NCI-H146 treated with DMSO at 0.1 percent for 48 hours (cell line): ENCODE results near the gene REN.

Source experiments
- DNase-seq: peaks from one replicate; lab custom pipeline; 2025; ENCODE audit not compliant: unreplicated experiment; lab: John Stamatoyannopoulos, UW

REN gene

DNA sequence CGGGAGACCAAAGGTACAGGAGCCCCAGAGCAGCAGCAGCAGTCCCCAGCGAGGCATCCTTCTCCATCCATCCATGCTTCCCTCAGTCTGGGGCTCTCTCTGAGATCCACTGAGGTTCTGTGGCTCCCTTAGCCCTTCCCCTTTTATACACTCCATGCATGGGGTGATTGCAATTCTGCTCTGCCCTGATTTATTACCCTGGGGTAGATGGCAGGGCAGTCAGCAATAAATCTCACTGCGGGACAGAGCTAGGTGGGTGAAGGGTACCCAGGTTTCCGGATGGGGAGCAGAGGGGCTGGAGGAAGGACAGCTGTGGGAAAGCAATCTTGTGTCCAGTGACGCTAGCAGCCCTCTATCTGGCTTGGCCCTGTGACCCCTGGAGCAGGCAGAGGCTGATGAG is at the start of gene REN:
Gene REN, minus strand, starts transcription at position 119 of the 400 bp plus-strand sequence. Its CDS starts 44 bp downstream, at position 75.
- no peak for DNase-seq

DNA sequence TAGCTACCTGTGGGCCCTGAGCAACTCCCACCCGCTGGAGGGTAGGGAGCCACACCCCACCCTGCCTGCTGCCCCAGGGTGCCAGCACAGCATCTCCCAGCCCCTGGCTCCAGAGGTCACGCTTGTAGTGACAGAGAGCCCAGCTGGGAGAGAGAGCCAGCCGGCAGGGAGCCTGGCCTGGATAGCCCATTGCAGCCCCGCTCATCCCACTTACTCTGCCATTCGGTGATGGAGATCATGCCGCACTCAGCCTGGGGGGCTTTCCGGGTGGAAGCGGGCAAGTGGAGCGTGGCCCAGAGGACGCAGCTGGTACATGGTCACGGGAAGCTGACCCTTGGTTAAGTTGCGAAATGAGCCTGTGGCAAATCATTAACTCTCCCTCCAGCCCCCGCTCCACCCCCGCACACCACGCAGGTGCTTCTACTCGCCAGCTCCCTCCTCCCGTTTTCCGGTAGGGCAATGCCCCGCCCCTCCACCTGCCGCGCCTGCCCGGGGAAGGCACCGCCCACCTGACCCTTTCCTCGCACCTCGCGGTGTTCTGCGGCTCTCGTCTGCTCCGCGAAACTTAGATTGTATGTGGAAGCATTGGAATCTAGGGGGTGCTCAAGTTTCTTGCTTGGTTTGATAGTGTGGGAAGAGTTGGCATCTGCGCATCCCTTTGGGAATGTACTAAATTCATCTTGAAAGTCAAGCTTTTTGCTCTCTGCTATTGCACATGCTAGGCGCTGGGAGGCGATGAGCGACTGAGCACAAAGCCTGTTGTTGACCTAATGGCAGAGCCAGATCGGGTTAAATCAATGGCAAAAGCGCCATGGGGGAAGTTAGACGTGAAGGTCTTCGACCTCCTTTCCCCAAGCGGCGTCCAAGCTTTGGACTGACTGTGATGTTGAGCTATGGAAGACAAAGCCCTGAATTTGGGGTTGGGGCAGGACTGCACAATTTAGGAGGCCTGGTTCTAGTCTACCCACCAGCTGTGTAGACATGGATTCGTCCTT is 47.8 kb upstream of the REN start, which contains the start of gene GOLT1A:
Gene GOLT1A, minus strand, starts transcription at position 321 of the 995 bp plus-strand sequence. Its CDS starts 82 bp downstream, at position 239.
- DNase-seq, result peak; percentile 42

DNA sequence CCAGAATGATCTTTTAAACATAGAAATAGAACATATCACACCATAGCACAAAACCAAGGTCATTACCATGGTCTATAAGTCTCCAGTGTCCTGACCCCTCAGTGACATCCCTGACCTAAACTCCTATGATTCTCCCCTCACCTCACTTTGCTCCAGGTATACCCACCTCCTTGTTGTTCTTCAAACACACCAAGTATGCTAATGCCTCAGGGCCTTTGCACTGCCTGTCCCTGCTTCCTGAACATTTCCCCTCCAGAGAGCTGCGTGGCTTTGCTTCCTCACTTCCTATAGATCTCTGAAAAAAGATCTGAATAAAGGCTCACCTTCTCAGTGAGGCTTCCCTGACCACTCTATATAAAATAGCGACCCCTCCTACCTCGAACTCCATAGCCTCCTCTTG is 46.6 kb upstream of the REN start:
- no peak for DNase-seq

- DNase-seq, result no peak
Observed at GRCh38 chr1:204211046-204211445, 44.9 kb upstream of the REN start.

GRCh38 chr1:204207136-204207616 is 41.0 kb upstream of the REN start:
- DNase-seq, result peak; percentile 15

DNA sequence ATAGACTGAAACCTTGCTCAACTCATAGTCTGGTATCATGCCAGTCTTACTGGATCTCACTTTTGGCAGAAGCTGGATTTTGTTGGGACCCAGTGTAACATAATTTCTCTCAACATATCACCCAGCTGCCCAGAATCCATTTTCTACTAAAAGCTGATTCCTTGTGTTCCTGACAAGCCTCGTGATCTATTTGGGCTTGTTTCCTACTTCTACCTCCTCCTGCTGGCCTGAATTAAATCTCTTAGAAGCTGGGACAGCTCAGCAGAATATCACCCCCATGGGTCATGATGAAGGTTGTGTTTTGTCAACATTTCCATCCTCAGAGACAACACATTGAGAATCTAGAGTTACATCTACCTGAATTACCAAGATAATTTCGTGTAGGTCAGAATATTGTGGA is 40.0 kb upstream of the REN start:
- no peak for DNase-seq

GRCh38 chr1:204205486-204205885 is 39.3 kb upstream of the REN start:
- no peak for DNase-seq

GRCh38 chr1:204204944-204205343 is 38.8 kb upstream of the REN start:
- no peak for DNase-seq

GRCh38 chr1:204203206-204203767 is 37.1 kb upstream of the REN start:
- DNase-seq, result no peak

- no peak for DNase-seq
Observed at GRCh38 chr1:204202481-204202880, 36.3 kb upstream of the REN start.

- DNase-seq, result no peak
Observed at GRCh38 chr1:204201348-204202040, 35.4 kb upstream of the REN start.

GRCh38 chr1:204199579-204199978 is 33.4 kb upstream of the REN start:
- DNase-seq, result no peak

GRCh38 chr1:204198348-204199340 is 32.5 kb upstream of the REN start:
- no peak for DNase-seq

- no peak for DNase-seq
Observed at GRCh38 chr1:204197068-204197467, 30.9 kb upstream of the REN start.

DNA sequence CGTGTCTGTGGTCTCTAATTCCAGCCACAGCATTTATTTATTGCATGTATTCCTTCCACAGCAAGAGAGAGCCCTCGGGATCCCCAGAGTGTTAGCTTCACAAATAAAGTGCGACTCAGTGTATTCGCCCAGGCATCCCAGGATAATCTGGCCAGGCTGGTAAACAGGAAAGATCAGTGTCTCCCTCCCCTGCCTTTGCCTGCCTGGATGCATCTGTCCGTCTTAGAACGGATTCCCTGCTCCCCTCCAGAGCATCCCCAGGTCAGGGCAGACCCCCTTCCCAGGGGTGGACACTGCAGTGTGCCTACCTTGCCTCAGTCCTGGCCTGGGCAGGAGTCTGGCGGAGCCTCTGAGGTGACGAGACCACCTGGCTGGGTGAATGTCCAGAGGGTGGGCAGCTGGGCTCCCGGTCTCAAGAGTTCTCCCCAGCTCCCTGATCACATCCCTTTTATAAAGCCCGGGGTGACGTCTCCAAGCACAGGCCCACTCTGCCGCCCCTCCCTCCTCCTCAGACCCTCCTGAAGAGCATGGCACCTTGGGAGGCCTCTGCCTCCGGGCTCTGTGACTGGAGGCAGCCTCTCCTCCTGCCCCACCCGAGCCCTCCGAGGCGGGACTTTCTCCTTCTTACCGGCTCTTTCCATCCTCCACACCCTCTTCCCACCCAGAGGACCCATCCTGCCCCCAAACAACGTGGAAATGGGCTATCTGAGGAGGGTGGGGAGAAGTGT is 30.1 kb upstream of the REN start, which contains the start of gene KISS1:
Gene KISS1, minus strand, starts transcription at position 424 of the 728 bp plus-strand sequence. CDS start 3,615 bp downstream, outside the sequence.
- no peak for DNase-seq

DNA sequence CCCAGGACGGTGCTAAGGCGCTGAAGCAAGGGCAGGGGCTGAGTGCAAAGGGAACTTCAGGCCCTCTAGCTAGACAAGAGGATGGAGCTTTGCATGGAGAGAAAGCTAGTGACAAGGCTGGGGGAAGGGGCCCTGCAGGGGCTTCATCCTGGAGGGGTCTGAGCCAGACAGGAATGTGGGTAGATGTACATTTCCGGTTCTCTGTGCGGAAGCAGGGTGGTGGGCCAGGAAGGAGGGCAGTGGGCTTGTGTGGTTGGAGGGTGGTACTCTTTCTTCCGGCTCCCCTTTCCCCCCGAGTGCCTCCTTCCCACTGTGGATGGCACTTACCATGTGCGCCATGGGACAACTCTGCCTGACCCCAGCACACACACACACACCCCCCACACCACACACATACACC is 28.6 kb upstream of the REN start:
- no peak for DNase-seq

GRCh38 chr1:204194080-204194479 is 27.9 kb upstream of the REN start:
- DNase-seq, result no peak

DNA sequence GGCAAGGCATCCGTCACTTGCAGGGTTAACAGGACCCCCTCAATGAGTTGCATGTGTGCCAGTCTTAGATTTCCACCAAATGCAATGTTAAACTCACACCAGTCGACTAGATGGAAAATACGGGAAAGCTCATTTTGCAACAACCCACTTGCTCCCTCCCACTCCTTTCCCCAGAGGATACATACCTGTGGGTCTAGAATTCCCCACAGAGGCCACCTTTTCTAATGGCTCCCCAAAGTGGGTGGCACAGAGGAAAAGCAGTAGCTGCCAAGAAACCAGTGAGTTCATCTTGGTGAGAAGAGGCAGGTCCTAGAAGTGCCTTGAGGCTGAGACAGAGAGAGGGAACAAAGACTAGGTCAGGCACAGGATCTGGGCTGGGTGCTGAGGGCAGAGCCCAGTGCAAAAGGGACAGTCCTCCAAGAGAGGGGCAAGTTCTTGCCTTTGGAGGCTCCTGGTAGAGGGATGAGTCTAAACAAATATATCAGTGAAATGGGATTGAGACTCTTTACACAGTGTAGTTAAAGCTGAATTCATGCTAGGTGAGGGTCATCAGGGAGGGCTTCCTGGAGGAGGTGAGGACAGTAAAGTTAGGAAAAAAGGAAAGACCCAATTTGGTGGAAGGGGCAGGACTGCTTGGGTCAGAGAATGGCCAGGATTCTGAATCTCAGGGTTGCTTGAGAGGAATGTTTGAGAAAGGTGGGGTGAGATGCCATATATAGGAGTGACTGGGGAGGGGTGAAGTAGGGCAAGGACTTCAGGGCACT is 26.6 kb upstream of the REN start:
- DNase-seq, result no peak

DNA sequence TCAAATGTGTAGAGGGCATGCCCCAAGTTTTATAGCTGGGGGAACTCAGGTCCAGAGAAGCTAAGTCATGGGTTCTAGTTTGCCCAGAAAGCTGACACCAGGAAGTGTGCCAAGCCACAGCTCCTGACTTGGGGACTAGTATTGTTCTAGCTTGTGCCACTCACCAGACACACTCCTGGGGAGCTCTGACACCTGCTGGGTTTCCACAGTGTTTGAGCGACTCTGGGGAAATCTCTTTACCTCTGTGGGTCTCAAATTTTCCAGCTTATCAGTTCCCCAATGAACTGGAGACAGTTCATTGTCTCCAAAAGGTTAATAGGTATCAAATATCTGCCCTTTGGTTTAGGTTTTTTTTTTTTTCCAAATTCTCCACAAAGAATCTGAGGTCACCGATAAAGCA is 25.9 kb upstream of the REN start:
- no peak for DNase-seq
